ENCODE data around the gene MGLL. TPM values are rescaled to one million over a fixed set of nuclear protein-coding genes. Genes with fewer than 3 reads are reported as not detected.

Gene MGLL
- total RNA-seq, 1 experiment from 2014 or later: 0.94 TPM

- no peak for TF ChIP-seq PRRX2 (CRISPR knock-in tag; IDR thresholded peaks at IDR 0.05)
- no peak for TF ChIP-seq CREB1 (CRISPR knock-in tag; IDR thresholded peaks at IDR 0.05)
- no peak for TF ChIP-seq CBFB (CRISPR knock-in tag; IDR thresholded peaks at IDR 0.05; ENCODE audit: low read depth)
- TF ChIP-seq RORB (CRISPR knock-in tag; IDR thresholded peaks at IDR 0.05): no peak
- TF ChIP-seq NFATC4 (CRISPR knock-in tag; IDR thresholded peaks at IDR 0.05): no peak
- no peak for TF ChIP-seq AR (CRISPR knock-in tag; IDR thresholded peaks at IDR 0.05)
- no peak for TF ChIP-seq FOXP1 (CRISPR knock-in tag; IDR thresholded peaks at IDR 0.05; ENCODE audit: borderline replicate concordance)
- no peak for TF ChIP-seq GTF2I (CRISPR knock-in tag; conservative IDR thresholded peaks at IDR 0.05)
- TF ChIP-seq, protein P1, sequence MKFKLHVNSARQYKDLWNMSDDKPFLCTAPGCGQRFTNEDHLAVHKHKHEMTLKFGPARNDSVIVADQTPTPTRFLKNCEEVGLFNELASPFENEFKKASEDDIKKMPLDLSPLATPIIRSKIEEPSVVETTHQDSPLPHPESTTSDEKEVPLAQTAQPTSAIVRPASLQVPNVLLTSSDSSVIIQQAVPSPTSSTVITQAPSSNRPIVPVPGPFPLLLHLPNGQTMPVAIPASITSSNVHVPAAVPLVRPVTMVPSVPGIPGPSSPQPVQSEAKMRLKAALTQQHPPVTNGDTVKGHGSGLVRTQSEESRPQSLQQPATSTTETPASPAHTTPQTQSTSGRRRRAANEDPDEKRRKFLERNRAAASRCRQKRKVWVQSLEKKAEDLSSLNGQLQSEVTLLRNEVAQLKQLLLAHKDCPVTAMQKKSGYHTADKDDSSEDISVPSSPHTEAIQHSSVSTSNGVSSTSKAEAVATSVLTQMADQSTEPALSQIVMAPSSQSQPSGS (CRISPR knock-in tag; IDR thresholded peaks at IDR 0.05; ENCODE audit: borderline replicate concordance, low read depth): no peak
These were observed 2.0 kb downstream of the MGLL start (continued) for GRCh38 chr3:127820221-127820825.

GRCh38 chr3:127819656-127820055 is 2.7 kb downstream of the MGLL start:
- CTCF ChIA-PET: interaction anchor here (1.0 to 1.4 kb wide), 2 partner anchors 125 to 140 kb away, joined by 3 to 6 read pairs; no protein-coding TSS in a partner anchor
- Mint-ChIP-seq H3K4me3 (no peak overlapping the region), H3K27ac (no peak overlapping the region)

GRCh38 chr3:127819086-127819485 is 3.2 kb downstream of the MGLL start:
- H3K4me1 Mint-ChIP-seq: peaks cover 29% of the 10 kb centered on the region
- H3K9me3 Mint-ChIP-seq: no peaks in the 10 kb centered on the region
- H3K36me3 Mint-ChIP-seq: no peaks in the 10 kb centered on the region
- ChIA-PET CTCF (interaction anchor here (1.4 kb wide), 1 partner anchor 141 kb away, joined by 6 read pairs; no protein-coding TSS in a partner anchor), POLR2A (no interaction called here)
- no peak for TF ChIP-seq HMGA2 (CRISPR knock-in tag; IDR thresholded peaks at IDR 0.05)
- TF ChIP-seq FOXP4 (CRISPR knock-in tag; IDR thresholded peaks at IDR 0.05): no peak
- TF ChIP-seq ZNF423 (CRISPR knock-in tag; IDR thresholded peaks at IDR 0.05): peak; percentile 60
- DNase-seq (ENCODE audit: low spot score) (no peak), ATAC-seq (no peak)
- peaks cover 31% of the 10 kb centered on the region for H3K27me3 Mint-ChIP-seq (ENCODE audit: low read depth)
- no peak overlapping the region for H3K4me3 Mint-ChIP-seq
- no peak overlapping the region for H3K27ac Mint-ChIP-seq

More at GRCh38 chr3:127819656-127820055, 2.7 kb downstream of the MGLL start:
- no peaks in the 10 kb centered on the region for H3K9me3 Mint-ChIP-seq
- ATAC-seq: no peak
- H3K36me3 Mint-ChIP-seq: no peaks in the 10 kb centered on the region
- peaks cover 29% of the 10 kb centered on the region for H3K4me1 Mint-ChIP-seq
- no peak for TF ChIP-seq JUN (CRISPR knock-in tag; IDR thresholded peaks at IDR 0.05)
- no peak for TF ChIP-seq E2F4 (CRISPR knock-in tag; IDR thresholded peaks at IDR 0.05; ENCODE audit: borderline replicate concordance, low read depth)
- TF ChIP-seq ZNF671 (CRISPR knock-in tag; IDR thresholded peaks at IDR 0.05): no peak
- TF ChIP-seq, protein P2, sequence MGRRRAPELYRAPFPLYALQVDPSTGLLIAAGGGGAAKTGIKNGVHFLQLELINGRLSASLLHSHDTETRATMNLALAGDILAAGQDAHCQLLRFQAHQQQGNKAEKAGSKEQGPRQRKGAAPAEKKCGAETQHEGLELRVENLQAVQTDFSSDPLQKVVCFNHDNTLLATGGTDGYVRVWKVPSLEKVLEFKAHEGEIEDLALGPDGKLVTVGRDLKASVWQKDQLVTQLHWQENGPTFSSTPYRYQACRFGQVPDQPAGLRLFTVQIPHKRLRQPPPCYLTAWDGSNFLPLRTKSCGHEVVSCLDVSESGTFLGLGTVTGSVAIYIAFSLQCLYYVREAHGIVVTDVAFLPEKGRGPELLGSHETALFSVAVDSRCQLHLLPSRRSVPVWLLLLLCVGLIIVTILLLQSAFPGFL (CRISPR knock-in tag; IDR thresholded peaks at IDR 0.05; ENCODE audit: borderline replicate concordance): no peak
- no peak for TF ChIP-seq ZNF219 (CRISPR knock-in tag; IDR thresholded peaks at IDR 0.05; ENCODE audit: borderline replicate concordance)
- no peak for TF ChIP-seq NFE2L1 (CRISPR knock-in tag; IDR thresholded peaks at IDR 0.05)
- H3K27me3 Mint-ChIP-seq (ENCODE audit: low read depth): peaks cover 37% of the 10 kb centered on the region
- DNase-seq (ENCODE audit: low spot score): no peak
- POLR2A ChIA-PET: no interaction called here
